K562 (cell line): ENCODE data around the gene ARPP21.

Experiments used
- EZH2 ChIP-seq: IDR thresholded peaks from 2 replicates; pipeline ENCODE4 v1.6.1; 2012; ENCODE audit warnings: low read depth, mild to moderate bottlenecking, inconsistent platforms, low read length, borderline replicate concordance
- GABPB1 ChIP-seq: sonication (generic); formaldehyde crosslinking; IDR thresholded peaks from 2 replicates; pipeline ENCODE4 v1.8.0; 2022; ENCODE audit warnings: mild to moderate bottlenecking, missing genetic modification reagents
- NCOA1 ChIP-seq: fragments of 450-650 bp; IDR thresholded peaks from 2 replicates; pipeline ENCODE4 v1.6.1; 2016; ENCODE audit warnings: low read depth
- POLR2A ChIP-seq: fragments of 450-650 bp; conservative IDR thresholded peaks from 2 replicates; pipeline ENCODE4 v1.6.1; 2016
- RCOR1 ChIP-seq, 2 experiments: IDR thresholded peaks; 2 replicates each; pipeline ENCODE4 v1.6.1; 2012; ENCODE audit warnings: low read depth in 2 of 2, low read length in 2 of 2, borderline replicate concordance in 1 of 2, improper control_type of control experiment in 1 of 2
- SMAD3 ChIP-seq: fragments of 450-650 bp; formaldehyde crosslinking; conservative IDR thresholded peaks from 2 replicates; pipeline ENCODE4 v1.4.0; 2020; ENCODE audit warnings: mild to moderate bottlenecking
- SRF ChIP-seq, 2 experiments: fragments of 250-450, 450-650 bp in 1 of 2; sonication (Bioruptor Pico) in 1 of 2; sonication (generic) in 1 of 2; formaldehyde crosslinking; IDR thresholded peaks; 2 replicates each; pipeline versions ENCODE4 v1.5.0 to v1.5.1; 2020 to 2022; ENCODE audit warnings: mild to moderate bottlenecking in 1 of 2, missing genetic modification reagents in 1 of 2
- ZNF551 ChIP-seq: fragments of 250-450 bp; sonication (Bioruptor Pico); IDR thresholded peaks from 2 replicates; pipeline ENCODE4 v1.5.0; 2021; ENCODE audit warnings: mild to moderate bottlenecking, moderate library complexity
- TF ChIP-seq, protein P1 (sequence below): sonication (generic); formaldehyde crosslinking; IDR thresholded peaks from 2 replicates; pipeline ENCODE4 v1.8.1; 2023; ENCODE audit warnings: mild to moderate bottlenecking, missing genetic modification reagents
- TF ChIP-seq, protein P2 (sequence below), 3 experiments: IDR thresholded peaks in 2 of 3; conservative IDR thresholded peaks in 1 of 3; 2 replicates each; pipeline ENCODE4 v1.5.1; 2011 to 2012; ENCODE audit warnings: low read length in 3 of 3, mild to moderate bottlenecking in 3 of 3, control low read depth in 2 of 3, improper control_type of control experiment in 1 of 3, inconsistent platforms in 1 of 3, low read depth in 1 of 3, mixed read lengths in 1 of 3, moderate library complexity in 1 of 3; ENCODE audit not compliant: insufficient read depth in 2 of 3

DNA sequence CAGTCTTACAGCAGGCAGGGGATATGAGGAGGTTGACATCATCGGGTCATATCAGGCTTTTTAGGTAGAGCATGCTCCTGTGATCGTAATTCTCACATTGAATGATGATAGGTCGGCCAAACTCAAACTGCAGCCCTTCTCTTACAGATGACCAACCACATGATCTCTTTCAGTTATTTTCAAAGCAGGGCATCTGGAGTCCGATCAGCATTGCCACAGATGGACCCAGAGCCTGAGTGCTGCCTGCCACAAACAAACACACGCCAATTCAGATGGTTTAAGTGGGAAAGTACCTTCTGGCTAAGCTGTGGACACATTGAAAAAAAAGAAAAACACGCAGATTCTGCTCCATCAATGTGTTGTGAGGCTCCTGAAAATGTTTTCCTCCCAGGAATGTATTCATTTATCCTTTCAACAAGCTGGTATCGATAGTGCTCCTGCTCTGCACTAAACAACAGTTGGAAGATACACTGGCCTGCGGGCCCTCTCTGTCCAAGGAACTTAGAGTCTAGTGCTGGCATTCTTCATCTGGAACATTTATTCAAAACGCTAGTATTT is 31.2 kb downstream of the ARPP21 start:
- TF ChIP-seq POLR2A = no peak
- TF ChIP-seq, protein P1, sequence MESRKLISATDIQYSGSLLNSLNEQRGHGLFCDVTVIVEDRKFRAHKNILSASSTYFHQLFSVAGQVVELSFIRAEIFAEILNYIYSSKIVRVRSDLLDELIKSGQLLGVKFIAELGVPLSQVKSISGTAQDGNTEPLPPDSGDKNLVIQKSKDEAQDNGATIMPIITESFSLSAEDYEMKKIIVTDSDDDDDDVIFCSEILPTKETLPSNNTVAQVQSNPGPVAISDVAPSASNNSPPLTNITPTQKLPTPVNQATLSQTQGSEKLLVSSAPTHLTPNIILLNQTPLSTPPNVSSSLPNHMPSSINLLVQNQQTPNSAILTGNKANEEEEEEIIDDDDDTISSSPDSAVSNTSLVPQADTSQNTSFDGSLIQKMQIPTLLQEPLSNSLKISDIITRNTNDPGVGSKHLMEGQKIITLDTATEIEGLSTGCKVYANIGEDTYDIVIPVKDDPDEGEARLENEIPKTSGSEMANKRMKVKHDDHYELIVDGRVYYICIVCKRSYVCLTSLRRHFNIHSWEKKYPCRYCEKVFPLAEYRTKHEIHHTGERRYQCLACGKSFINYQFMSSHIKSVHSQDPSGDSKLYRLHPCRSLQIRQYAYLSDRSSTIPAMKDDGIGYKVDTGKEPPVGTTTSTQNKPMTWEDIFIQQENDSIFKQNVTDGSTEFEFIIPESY (CRISPR knock-in tag) = no peak
- TF ChIP-seq, protein P2, sequence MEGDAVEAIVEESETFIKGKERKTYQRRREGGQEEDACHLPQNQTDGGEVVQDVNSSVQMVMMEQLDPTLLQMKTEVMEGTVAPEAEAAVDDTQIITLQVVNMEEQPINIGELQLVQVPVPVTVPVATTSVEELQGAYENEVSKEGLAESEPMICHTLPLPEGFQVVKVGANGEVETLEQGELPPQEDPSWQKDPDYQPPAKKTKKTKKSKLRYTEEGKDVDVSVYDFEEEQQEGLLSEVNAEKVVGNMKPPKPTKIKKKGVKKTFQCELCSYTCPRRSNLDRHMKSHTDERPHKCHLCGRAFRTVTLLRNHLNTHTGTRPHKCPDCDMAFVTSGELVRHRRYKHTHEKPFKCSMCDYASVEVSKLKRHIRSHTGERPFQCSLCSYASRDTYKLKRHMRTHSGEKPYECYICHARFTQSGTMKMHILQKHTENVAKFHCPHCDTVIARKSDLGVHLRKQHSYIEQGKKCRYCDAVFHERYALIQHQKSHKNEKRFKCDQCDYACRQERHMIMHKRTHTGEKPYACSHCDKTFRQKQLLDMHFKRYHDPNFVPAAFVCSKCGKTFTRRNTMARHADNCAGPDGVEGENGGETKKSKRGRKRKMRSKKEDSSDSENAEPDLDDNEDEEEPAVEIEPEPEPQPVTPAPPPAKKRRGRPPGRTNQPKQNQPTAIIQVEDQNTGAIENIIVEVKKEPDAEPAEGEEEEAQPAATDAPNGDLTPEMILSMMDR (IDR thresholded peaks at IDR 0.05 in 2 of 3, conservative IDR thresholded peaks at IDR 0.05 in 1 of 3; ENCODE audit: insufficient read depth in 2 of 3, low read depth in 1 of 3, low read length in 3 of 3) = no peak
- TF ChIP-seq EZH2 = no peak
- no peak for TF ChIP-seq GABPB1 (CRISPR knock-in tag)
- TF ChIP-seq NCOA1 = no peak
- no peak for TF ChIP-seq SRF (CRISPR knock-in tag; IDR thresholded peaks at IDR 0.05)
- no peak for TF ChIP-seq RCOR1 (IDR thresholded peaks at IDR 0.05; ENCODE audit: borderline replicate concordance in 1 of 2, low read depth in 2 of 2, low read length in 2 of 2)
- no peak for TF ChIP-seq SMAD3 (CRISPR knock-in tag)
- no peak for TF ChIP-seq ZNF551 (CRISPR knock-in tag)
